Stimulated activated CD8-positive, alpha-beta memory T cell treated with anti-CD3 and anti-CD28 coated beads, Interleukin-15, amount 100 ng/mL, for 48 hours (primary cell): ENCODE measurements around the gene RASL12.
"Not testable (repeated sequence)": the region's sequence is repeated elsewhere in the genome, so short reads cannot be mapped to it uniquely, and the experiment has no call there.

Experiments used
- DNase-seq, 2 donors: peaks; one replicate each; pipeline ENCODE4 v3.0.0-alpha.2; 2020; ENCODE audit warnings: low read depth in 2 of 2

RASL12 gene, protein sequence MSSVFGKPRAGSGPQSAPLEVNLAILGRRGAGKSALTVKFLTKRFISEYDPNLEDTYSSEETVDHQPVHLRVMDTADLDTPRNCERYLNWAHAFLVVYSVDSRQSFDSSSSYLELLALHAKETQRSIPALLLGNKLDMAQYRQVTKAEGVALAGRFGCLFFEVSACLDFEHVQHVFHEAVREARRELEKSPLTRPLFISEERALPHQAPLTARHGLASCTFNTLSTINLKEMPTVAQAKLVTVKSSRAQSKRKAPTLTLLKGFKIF

DNA sequence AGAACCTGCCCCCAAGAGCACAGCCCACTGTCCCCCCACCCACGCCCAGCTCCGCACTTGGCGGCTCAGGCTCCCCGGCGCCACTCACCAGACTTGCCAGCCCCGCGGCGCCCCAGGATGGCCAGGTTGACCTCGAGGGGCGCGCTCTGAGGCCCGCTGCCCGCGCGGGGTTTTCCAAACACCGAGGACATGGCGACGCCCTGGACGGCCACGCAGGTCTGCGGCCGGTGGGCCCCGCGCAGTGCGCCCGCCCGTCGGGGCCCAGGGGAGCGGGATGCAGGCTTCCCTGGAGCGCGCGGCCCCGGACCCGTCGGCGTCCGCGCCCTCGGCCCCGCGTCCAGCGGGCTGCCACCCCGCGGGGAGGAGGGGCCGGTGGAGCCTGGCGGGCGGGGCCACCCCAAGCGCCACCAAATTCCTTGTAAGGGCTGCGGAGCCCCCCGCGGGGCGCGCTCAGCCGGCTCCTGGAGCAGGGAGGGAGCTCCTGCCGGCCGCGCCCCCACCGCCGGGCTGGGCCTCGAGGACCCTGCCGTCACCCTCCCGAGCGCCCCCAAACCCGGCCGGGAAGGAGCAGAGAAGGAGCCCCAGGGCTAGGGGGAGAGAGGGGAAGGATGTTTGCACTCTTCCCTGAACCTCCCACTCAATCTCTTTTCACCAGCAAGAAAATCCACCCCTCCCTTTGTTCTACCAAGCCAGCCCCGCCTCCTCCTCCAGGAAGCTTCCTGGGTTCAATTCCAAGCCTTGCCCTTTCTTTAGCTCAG lies at the start of gene RASL12:
Gene RASL12, minus strand, starts transcription at position 347 of the 758 bp plus-strand sequence. Its CDS starts 156 bp downstream, at position 191.
- DNase-seq: no peak

DNA sequence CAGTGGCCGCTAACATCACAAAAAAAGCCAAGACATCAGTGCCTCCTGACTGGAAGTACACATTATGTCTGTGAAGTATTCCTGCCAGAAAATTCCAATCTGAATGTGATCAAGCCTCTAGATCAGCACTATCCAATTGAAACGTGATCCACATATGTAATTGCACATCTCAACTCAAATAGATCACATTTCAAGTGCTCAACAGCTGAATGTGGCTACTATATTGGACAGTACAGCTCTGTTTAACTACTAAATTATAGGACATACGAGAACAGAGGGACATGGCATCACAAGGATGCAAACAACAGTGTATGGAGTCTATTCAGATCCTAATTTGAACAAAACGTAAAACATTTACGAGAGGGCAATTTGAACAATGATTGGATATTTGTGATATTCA lies 47.8 kb upstream of the RASL12 start:
- DNase-seq: no peak

DNA sequence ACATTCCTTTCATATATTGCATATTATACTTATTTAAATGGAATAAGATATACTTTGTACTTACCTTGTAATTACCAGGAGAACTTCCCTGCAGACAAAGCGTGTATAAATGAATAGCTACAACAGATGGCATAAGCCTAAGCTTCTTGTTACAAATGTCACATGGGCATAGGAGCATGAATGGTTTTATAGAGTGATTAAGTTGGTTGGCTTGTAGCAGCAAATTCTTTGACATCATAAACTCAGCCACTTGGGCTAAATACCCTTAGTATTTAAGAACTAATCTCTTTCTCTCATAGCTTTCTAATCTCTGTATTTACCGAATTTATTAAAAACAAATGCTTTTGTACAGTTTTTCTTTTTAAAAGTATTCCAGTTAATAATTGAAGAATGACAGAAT lies 47.3 kb upstream of the RASL12 start, which contains the start of gene UBAP1L:
Gene UBAP1L, minus strand, starts transcription at position 115 of the 400 bp plus-strand sequence. CDS start 8,985 bp downstream, outside the sequence.
- no peak for DNase-seq

DNA sequence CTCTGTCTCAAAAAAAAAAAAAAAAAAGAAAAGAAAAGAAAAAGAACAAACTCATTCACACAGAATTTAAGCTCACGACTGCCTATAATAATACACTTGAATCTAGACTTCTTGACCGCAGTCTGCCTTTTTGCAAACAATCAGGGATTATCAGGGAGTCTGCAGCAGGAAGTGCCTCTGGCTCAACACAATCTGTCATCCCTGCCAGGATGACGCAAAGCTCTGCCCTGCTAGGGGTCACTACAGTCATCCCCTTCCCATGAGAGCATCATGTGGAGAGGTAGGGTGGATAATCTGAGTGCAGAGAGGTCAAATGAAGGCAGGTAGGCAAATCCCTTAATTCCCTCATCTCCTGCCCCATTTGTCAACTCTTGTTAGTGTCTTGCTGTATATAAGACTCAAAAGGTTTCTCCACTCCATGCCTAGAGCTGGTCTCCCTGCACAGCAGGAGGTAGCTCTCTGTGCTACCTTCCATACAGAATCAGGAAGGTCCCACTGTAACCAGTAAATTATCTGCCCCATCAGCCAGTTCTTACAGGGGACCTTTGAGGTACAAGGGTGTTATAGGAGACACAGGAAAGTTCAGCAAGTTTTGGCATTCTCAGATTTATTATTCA lies 43.0 kb upstream of the RASL12 start:
- DNase-seq: no peak

DNA sequence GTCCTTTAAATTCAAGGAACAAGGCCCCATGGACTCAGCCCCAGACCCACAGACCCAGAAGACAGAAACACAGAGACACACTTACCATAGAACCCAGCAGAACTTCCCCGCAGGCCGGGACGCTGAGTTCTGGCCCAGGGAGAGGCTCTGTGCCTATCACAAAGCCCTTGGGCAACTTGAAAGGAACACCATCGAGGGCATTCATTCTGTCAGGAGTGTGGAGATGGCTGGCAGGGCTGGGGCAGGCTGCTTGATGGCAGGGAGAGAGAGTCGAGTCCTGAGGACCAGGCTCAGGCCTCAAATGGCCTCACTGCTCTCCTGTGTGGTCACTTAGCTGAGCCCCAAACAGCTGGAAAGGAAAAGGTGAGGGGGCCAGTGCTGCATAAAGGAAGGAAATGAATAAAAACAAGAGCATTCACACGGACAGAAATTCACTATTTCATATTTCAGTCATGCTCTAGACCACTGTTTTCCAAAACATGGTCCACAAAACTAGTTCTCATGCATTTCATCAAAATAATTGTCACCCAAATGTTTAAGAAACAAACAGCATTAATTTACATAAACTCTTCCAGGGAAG lies 38.3 kb upstream of the RASL12 start:
- no peak for DNase-seq

DNA sequence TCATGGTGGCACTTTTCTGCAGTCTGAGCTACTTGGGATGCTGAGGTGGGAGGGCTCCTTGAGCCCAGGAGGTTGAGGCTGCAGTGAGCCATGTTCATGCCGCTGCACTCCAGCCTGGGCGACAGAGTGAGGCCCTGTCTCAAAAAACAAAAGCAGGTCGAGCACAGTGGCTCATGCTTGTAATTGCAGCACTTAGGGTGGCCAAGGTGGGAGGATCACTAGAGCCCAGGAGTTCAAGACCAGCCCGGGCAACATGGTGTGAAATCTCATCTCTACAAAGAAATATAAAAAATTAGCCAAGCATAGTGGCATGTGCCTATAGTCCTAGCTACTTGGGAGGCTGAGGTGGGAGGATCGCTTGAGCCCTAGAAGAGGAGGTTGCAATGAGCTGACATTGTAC lies 37.2 kb upstream of the RASL12 start:
- no peak for DNase-seq

DNA sequence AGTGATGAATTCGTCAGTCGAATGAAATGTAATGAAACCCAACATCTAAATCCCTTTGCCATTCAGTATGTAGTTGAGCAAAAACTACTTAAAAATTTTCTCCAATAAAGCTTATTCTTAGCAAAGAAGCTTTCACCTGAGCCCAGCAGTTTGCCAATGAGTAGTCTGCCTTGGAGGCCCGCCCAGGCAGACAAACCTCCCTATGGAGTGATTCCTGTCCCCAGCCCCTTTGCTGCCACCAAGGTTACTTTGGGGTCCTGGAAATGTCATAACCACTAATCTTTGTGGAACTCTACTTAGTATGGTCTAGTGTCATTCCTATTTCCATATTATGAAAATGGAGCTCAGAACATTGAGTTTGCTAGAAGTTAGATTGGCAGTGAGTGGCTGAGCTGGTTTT lies 35.1 kb upstream of the RASL12 start:
- no peak for DNase-seq

DNA sequence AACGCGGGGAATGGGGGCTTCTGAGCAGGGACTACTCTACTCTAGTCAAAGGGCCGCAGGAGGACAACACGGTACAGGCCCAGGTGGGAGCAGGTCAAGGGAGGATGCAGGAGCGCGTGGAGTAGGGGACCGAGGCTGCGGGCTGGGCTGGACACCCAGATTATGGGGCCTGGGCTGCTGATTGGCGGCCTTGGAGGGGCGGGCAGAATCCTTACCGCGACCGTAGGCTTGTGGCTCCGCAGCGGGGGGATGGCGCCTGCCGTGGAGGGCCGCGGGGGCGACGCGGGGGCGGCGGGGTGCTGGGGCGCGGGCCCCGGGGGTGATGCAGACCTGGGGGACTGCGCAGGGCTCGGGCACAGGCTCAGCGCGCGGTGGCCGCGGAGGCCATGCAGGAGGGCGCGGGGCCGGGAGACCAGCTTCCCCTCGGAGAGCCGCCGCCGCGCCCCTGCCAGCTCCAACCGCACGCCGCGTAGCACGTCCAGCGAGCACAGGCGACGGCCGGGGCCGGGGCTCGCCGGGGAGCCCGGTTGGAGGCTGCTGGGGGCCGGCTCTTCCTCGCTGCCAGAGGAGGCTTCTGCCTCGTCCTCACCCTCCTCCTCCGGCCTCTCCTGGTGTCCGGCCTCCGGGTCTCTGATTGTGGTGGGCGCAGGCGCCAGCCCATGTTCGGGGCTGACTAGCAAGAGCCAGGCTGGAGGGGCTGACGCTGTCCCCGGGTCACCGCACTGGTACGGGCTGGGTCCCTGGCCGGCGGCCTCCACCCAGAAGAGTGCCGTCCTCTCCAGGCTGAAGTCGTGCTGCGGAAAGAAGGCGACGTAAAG lies 34.3 kb upstream of the RASL12 start:
- no peak for DNase-seq

DNA sequence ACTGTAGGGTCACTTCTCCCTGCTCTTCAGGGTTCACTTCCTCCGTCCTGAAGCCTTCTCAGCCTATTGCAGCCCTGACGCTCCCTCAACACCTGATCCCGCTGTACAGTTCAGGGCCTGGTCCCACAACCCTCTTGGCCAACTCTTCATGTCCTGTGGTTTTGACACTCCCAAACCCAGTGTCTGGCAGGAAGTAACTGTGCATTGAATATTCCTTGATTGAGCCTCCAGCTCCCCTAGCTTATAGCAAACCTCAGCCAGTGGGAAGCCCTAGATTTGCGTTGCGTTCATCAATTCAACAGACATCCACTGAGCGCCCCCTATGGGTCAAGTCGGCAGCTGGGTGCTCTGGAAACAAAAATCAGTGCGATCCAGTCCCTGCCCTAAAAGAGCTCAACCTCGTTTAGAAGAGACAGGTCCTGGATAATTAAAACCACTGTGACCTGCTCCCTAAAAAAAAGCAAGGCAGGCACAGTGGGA lies 33.7 kb upstream of the RASL12 start:
- DNase-seq: peak; percentile 15 to 19

DNA sequence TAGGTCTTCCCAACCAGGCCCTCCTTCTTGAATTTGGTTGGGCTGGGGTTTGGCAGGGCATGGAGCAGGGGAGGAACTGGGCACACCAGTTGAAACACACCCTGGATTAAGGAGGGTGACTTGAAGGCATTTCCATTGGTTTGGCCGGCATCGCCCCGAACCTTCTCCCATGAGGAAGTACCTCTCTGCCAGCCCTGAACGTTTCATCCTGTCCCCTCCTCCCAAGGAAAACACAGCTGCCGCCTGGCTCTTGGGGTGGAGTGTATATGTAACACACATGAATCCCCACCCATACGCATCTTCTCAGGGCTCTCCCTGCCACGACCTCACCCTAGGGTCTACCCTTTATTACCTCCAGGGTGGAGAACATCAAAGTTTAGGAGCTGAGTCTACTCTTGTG lies 32.7 kb upstream of the RASL12 start:
- DNase-seq: no peak

DNA sequence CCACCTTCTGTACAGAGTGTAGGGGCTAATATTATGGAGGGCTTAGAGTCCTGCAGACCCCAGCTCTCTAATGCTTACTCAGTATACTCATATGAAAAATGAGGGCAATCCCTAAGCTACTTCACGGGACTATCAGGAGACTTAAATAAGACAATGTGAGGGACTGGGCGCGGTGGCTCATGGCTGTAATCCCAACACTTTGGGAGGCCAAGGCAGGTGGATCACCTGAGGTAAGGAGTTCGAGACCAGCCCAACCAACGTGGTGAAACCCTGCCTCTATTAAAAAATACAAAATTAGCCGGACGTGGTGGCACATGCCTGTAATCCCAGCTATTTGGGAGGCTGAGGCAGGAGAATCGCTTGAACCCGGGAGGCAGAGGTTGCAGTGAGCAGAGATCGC lies 32.0 kb upstream of the RASL12 start:
- not testable (repeated sequence) for DNase-seq

DNA sequence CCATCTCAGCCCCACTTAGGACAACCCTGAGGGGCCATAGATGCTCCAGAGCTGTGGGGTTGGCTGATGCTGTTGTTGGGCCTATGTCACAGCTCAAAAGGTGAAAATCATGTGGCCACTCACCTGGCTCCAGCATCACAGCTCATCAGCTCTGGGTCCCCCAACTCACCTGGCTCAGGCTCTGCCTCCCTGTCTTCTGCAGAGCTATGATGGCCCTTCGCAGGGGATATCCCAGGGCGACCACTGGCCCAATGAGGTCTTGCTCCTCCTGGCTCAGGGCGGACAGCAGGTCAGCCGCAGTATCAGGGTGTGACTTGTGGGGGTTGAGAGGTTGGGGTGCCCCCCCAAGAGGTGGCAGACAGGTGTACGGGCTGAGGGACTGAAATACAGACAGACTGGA lies 31.5 kb upstream of the RASL12 start:
- no peak for DNase-seq

DNA sequence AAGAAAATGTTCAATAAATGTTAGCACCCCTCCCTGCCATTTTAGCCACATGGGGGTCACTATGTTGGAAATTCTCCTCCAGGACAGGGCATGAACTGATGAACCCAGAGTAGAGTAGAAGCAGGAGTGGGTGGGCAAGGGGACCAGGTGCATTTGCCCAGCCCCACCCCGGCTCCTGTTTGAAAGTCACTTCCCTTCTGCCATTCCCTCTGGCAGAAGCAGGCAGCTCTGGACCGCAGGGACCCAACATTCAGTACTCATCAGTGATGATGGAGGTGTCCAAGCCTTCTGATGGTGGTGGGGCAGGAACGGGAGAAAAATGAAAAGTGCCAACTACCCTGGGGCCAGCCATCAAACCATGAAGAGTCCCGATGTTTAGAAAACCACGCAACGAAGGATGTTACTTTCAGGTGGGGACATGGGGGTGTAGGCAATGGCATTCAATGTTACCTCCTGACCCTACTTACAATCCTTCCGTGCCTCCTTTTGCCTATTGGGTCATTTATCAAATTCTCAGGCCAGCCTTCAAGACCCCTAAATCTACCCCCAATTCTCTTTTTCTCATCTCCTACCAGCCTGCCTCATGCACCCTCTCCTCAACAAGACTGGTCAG lies 30.0 kb upstream of the RASL12 start:
- no peak for DNase-seq

DNA sequence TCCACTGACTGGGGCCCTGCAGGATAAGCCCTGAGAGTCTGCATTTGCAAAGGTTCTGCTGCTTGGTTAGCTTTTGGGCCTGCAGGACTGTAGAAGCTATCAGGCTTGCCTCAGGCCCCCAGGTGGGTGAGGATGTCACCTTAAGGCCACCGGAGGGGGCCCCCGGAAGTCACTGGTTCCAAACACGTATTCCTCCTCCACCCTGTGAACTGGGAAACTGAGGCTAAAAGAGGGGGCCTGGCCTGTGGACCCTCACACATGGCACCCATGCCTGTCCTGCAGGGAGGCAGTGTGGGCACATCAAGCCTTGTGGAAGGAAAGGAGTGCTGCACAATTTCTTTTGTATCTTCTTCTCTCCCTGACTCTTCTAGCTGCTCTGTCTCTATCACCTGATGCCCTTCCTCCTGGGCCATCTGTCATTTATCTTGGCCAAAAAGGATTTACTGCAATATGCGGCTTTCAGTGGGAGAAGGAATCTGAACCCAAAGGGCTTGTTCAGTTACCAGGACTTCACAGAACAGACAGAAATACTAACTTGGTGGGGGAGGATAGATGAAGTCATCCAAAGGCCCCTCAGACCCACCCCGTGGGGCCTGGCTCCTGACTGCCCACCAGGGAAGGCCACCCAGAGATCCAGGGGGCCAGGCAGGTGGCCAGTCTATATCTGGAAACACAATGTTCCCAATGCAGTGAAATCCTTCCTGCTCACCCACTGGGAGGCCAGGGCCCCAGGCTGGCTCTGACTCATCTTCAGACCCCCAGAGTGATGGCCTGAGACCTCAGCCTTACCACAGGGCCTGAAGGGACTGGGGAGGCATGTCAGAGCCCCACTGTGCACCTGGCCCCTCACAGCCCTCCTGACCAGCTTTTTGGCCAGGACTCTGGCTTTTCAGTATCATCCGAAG lies 28.9 kb upstream of the RASL12 start:
- no peak for DNase-seq

DNA sequence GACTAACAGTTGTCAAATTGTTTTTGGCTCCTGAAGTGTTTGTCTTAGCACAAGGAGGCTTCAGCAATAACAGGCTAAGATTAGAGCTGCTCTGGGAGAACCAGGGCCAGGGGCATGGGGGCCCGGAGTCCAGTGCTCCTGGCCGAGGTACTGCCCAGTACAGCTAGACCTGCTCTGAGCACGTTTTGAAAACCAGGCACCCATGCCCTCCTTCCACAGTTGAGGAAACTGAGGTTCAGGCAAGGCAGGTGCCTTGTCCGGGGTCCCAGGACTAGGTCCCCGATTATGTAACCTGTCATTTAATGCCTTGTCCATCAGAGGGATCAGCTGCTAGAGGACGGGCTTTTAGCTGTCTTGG lies 27.9 kb upstream of the RASL12 start:
- DNase-seq: no peak

DNA sequence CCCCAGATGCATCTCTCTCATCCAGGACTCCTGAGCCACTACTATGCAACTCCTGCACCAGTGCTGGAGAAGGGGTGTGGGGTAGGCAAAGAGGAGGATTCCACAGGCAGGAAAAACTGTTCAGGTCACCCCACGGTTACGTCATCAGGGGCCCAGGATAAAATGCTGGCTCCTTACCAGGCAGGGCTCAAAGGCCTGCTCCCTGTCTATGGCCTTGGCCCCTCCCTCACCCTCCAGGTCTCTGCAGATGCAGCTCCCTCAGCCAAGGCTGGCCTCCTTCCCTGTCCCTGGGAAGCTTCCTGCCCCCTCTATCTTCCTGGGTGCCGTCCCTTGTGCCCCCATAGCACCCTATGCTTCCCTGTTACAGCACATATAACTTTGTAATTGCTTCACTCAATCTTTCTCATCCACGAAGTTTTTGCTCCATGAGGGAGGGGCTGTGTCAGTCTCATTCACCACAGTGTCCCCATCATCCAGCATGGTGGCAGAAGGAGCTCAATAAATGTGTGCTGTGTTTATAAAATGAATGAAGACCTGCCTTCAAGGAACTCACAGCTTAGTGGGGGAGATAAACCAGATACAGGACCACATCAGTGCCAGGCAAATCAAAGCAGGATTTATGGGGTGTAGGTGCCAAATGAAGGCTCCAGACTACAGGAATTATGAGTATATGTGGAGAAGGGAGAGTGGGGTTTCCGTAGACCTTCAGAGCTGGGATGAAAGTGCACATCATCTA lies 27.4 kb upstream of the RASL12 start:
- DNase-seq: no peak

DNA sequence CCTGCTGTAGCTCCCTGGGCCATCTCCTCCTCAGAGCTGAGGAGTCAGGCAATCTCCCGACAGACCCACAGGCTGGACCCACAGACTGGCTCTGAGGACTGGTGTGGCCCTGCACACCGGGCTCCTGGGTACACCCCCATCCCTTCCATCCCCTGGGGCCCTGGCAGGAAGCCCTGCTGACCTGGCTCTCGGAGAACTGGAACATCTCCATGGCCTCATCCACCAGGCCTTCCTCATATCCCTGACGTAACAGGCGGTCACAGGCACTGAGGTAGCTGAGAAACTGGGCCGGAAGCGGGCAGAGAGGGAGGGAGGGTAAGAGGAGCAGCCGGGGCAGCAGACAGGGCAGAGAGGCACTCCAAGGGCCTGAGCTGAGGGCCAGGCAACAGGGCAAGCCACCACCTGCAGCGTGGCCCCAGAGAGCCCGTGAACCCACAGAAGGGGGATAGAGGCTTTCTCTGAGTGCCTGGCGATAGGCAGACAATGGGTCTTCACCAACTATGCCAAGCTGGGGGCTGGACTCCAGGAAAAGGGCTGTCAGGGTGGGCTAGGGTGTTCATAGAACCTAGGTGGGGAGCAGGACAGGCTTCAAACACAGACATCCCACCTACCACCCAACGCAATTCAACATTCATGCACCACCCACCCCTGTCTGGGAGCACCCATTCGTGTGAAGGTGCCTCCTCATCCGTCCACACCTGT lies 26.7 kb upstream of the RASL12 start:
- DNase-seq: no peak

DNA sequence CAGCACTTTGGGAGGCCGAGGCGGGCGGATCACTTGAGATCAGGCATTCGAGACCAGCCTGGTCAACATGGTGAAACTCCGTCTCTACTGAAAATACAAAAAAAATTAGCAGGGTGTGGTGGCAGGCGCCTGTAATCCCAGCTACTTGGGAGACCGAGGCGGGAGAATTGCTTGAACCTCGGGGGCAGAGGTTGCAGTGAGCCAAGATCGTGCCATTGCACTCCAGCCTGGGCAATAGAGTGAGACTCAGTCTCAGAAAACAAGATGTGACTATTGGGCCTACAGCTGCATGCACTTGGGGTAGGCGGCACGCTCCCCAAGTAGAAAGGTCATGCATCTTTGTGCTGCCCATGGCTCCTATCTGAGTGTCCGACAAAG lies 26.0 kb upstream of the RASL12 start:
- DNase-seq: not testable (repeated sequence)
